HepG2 (cell line): Measurements from ENCODE around the gene C17orf58. TPM values are rescaled to one million over a fixed set of nuclear protein-coding genes. Genes with fewer than 3 reads are reported as not detected.

ENCODE experiments used
- EEA1 ChIP-seq: sonication (generic); formaldehyde crosslinking; IDR thresholded peaks from 2 replicates; pipeline ENCODE4 v1.5.1; 2020; ENCODE audit warnings: mild to moderate bottlenecking, missing genetic modification reagents, borderline replicate concordance
- ESRRA ChIP-seq: sonication (generic); formaldehyde crosslinking; IDR thresholded peaks from 2 replicates; pipeline ENCODE4 v1.5.1; 2020; ENCODE audit warnings: mild to moderate bottlenecking, low read depth, missing genetic modification reagents
- HCFC1 ChIP-seq: fragments of 150-350 bp; IDR thresholded peaks from 2 replicates; pipeline ENCODE4 v1.6.1; 2014; ENCODE audit warnings: low read depth, low read length
- HMG20B ChIP-seq: conservative IDR thresholded peaks from 2 replicates; pipeline ENCODE4 v1.6.1; 2016; ENCODE audit warnings: missing genetic modification reagents, missing compliant biosample characterization
- KLF6 ChIP-seq: IDR thresholded peaks from 2 replicates; pipeline ENCODE4 v1.8.0; 2016; ENCODE audit warnings: missing biosample characterization, missing genetic modification reagents
- NCOR1 ChIP-seq: fragments of 200-600 bp; sonication (generic); IDR thresholded peaks from 2 replicates; pipeline ENCODE4 v1.7.0; 2017; ENCODE audit warnings: antibody characterized with exemption, low read length, borderline replicate concordance
- RBAK ChIP-seq: sonication (generic); formaldehyde crosslinking; IDR thresholded peaks from 2 replicates; pipeline ENCODE4 v1.5.1; 2020; ENCODE audit warnings: mild to moderate bottlenecking, missing genetic modification reagents
- RFXANK ChIP-seq: IDR thresholded peaks from 2 replicates; pipeline ENCODE4 v1.6.1; 2016
- RFXAP ChIP-seq: sonication (generic); formaldehyde crosslinking; IDR thresholded peaks from 2 replicates; pipeline ENCODE4 v1.4.0; 2020; ENCODE audit warnings: missing genetic modification reagents, borderline replicate concordance
- SNAI1 ChIP-seq: sonication (generic); formaldehyde crosslinking; IDR thresholded peaks from 2 replicates; pipeline ENCODE4 v1.5.0; 2020; ENCODE audit warnings: mild to moderate bottlenecking, missing genetic modification reagents, borderline replicate concordance
- ZFP1 ChIP-seq: IDR thresholded peaks from 2 replicates; pipeline ENCODE4 v1.6.1; 2016
- ZNF121 ChIP-seq: sonication (generic); formaldehyde crosslinking; IDR thresholded peaks from 2 replicates; pipeline ENCODE4 v1.5.0; 2020; ENCODE audit warnings: mild to moderate bottlenecking, missing genetic modification reagents
- ZNF329 ChIP-seq: sonication (generic); formaldehyde crosslinking; IDR thresholded peaks from 2 replicates; pipeline ENCODE4 v1.9.0; 2021; ENCODE audit warnings: low read depth, mild to moderate bottlenecking, missing genetic modification reagents
- ZNF382 ChIP-seq: sonication (generic); formaldehyde crosslinking; IDR thresholded peaks from 2 replicates; pipeline ENCODE4 v1.5.0; 2020; ENCODE audit warnings: missing genetic modification reagents, mild to moderate bottlenecking, borderline replicate concordance
- ZNF660 ChIP-seq: sonication (generic); formaldehyde crosslinking; IDR thresholded peaks from 2 replicates; pipeline ENCODE4 v1.5.1; 2020; ENCODE audit warnings: mild to moderate bottlenecking, low read depth, missing genetic modification reagents, borderline replicate concordance
- ZNF703 ChIP-seq: sonication (generic); formaldehyde crosslinking; IDR thresholded peaks from 2 replicates; pipeline ENCODE4 v1.5.1; 2020; ENCODE audit warnings: missing genetic modification reagents, mild to moderate bottlenecking, moderate library complexity, borderline replicate concordance
- ZSCAN29 ChIP-seq: sonication (generic); formaldehyde crosslinking; conservative IDR thresholded peaks from 2 replicates; pipeline ENCODE4 v1.4.0; 2020; ENCODE audit warnings: mild to moderate bottlenecking, missing genetic modification reagents
- polyA plus RNA-seq, 8 experiments: library from polyadenylated mRNA; depleted of rRNA in 3 of 8; stranded (reverse) in 7 of 8; unstranded in 1 of 8; fragments of >200 nt; fragmentation: Illumina TruSeq in 4 of 8; extraction: Trizol in 4 of 8; gene quantifications; 2 replicates each; pipeline versions ENCODE4 v1.2.1 to v1.2.3, GENCODE V29; 2011 to 2016; ENCODE audit warnings: low read depth in 4 of 8, missing spikeins in 1 of 8, mixed read lengths in 1 of 8; ENCODE audit not compliant: insufficient read depth in 1 of 8
- total RNA-seq, 5 experiments: library from RNA; depleted of rRNA; stranded (reverse); fragments of >200 nt; fragmentation: Illumina TruSeq; extraction: Trizol; gene quantifications; 2 replicates each; pipeline ENCODE4 v1.2.3, GENCODE V29; 2016; ENCODE audit warnings: low read depth in 1 of 5
- TF ChIP-seq, protein P1 (sequence below): sonication (generic); formaldehyde crosslinking; IDR thresholded peaks from 2 replicates; pipeline ENCODE4 v1.5.0; 2020; ENCODE audit warnings: missing genetic modification reagents
- TF ChIP-seq, protein P2 (sequence below): IDR thresholded peaks from 2 replicates; pipeline ENCODE4 v1.6.1; 2012; ENCODE audit warnings: low read depth, low read length, improper control_type of control experiment
- TF ChIP-seq, protein P3 (sequence below): sonication (generic); formaldehyde crosslinking; IDR thresholded peaks from 2 replicates; pipeline ENCODE4 v1.5.0; 2020; ENCODE audit warnings: missing genetic modification reagents
- TF ChIP-seq, protein P4 (sequence below): sonication (generic); formaldehyde crosslinking; IDR thresholded peaks from 2 replicates; pipeline ENCODE4 v1.4.0; 2020; ENCODE audit warnings: mild to moderate bottlenecking, missing genetic modification reagents

The C17orf58 gene
- total and polyA plus RNA-seq, 2 of the 13 experiments (the other 11 are each of a cell fraction or from before 2014, with no cell fraction given): 15.6 to 15.8 TPM

DNA sequence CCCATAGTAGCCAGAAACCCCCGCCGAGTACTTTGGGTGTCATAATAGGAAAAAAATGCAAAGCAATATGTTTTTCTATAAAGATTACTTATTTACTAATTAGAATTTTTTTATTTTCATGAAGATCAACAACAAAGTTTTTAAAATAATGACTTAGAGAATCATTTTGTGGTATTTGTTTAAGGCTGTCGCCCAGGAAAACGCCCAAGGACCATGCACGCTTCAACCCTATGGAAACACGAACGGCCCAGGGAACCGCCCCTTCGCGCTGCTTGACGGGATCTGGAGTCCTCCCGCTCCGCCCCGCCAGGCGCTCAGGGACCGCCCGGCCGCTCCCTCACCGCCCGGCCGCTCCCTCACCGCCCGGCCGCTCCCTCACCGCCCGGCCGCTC, 38.9 kb upstream of the C17orf58 start (continued):
- TF ChIP-seq ZNF660 (no peak), ZNF703 (CRISPR knock-in tag) (no peak), HCFC1 (peak; percentile 58; the same call in 1 of the 2 replicates), RBAK (CRISPR knock-in tag) (no peak), NCOR1 (no peak), ZNF121 (CRISPR knock-in tag) (no peak), ZNF329 (no peak; the same call in 1 of the 2 replicates), HMG20B (no peak), ZSCAN29 (CRISPR knock-in tag) (no peak), RFXAP (peak; percentile 17; the same call in 1 of the 2 replicates), RFXANK (no peak), ZFP1 (CRISPR knock-in tag) (no peak), ESRRA (CRISPR knock-in tag) (no peak), SNAI1 (CRISPR knock-in tag) (0 out of 2 replicates have a peak, but pooled peaks have one; percentile 12), ZNF382 (CRISPR knock-in tag) (no peak), KLF6 (peak; percentile 17; the same call in 1 of the 2 replicates), EEA1 (CRISPR knock-in tag) (no peak)
- TF ChIP-seq, protein P1, sequence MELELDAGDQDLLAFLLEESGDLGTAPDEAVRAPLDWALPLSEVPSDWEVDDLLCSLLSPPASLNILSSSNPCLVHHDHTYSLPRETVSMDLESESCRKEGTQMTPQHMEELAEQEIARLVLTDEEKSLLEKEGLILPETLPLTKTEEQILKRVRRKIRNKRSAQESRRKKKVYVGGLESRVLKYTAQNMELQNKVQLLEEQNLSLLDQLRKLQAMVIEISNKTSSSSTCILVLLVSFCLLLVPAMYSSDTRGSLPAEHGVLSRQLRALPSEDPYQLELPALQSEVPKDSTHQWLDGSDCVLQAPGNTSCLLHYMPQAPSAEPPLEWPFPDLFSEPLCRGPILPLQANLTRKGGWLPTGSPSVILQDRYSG (CRISPR knock-in tag): no peak
- TF ChIP-seq, protein P2, sequence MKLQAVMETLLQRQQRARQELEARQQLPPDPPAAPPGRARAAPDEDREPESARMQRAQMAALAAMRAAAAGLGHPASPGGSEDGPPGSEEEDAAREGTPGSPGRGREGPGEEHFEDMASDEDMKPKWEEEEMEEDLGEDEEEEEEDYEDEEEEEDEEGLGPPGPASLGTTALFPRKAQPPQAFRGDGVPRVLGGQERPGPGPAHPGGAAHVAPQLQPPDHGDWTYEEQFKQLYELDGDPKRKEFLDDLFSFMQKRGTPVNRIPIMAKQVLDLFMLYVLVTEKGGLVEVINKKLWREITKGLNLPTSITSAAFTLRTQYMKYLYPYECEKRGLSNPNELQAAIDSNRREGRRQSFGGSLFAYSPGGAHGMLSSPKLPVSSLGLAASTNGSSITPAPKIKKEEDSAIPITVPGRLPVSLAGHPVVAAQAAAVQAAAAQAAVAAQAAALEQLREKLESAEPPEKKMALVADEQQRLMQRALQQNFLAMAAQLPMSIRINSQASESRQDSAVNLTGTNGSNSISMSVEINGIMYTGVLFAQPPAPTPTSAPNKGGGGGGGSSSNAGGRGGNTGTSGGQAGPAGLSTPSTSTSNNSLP: no peak
- TF ChIP-seq, protein P3, sequence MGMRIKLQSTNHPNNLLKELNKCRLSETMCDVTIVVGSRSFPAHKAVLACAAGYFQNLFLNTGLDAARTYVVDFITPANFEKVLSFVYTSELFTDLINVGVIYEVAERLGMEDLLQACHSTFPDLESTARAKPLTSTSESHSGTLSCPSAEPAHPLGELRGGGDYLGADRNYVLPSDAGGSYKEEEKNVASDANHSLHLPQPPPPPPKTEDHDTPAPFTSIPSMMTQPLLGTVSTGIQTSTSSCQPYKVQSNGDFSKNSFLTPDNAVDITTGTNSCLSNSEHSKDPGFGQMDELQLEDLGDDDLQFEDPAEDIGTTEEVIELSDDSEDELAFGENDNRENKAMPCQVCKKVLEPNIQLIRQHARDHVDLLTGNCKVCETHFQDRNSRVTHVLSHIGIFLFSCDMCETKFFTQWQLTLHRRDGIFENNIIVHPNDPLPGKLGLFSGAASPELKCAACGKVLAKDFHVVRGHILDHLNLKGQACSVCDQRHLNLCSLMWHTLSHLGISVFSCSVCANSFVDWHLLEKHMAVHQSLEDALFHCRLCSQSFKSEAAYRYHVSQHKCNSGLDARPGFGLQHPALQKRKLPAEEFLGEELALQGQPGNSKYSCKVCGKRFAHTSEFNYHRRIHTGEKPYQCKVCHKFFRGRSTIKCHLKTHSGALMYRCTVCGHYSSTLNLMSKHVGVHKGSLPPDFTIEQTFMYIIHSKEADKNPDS (CRISPR knock-in tag): no peak
- TF ChIP-seq, protein P4, sequence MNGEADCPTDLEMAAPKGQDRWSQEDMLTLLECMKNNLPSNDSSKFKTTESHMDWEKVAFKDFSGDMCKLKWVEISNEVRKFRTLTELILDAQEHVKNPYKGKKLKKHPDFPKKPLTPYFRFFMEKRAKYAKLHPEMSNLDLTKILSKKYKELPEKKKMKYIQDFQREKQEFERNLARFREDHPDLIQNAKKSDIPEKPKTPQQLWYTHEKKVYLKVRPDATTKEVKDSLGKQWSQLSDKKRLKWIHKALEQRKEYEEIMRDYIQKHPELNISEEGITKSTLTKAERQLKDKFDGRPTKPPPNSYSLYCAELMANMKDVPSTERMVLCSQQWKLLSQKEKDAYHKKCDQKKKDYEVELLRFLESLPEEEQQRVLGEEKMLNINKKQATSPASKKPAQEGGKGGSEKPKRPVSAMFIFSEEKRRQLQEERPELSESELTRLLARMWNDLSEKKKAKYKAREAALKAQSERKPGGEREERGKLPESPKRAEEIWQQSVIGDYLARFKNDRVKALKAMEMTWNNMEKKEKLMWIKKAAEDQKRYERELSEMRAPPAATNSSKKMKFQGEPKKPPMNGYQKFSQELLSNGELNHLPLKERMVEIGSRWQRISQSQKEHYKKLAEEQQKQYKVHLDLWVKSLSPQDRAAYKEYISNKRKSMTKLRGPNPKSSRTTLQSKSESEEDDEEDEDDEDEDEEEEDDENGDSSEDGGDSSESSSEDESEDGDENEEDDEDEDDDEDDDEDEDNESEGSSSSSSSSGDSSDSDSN (CRISPR knock-in tag): no peak
